Hepatocyte (in vitro differentiated cells): ENCODE measurements around the gene UBR3. TPM values are rescaled to one million over a fixed set of nuclear protein-coding genes. Genes with fewer than 3 reads are reported as not detected.
"Not testable (repeated sequence)": the region's sequence is repeated elsewhere in the genome, so short reads cannot be mapped to it uniquely, and the experiment has no call there.

Source experiments
- DNase-seq: peaks from one replicate; pipeline ENCODE4 v3.0.0-alpha.2; 2016; ENCODE audit warnings: low spot score
- H2AFZ ChIP-seq: fragments of 200-600 bp; sonication (generic); 2 replicates; pipeline ENCODE4 v1.6.0; 2016; ENCODE audit warnings: antibody characterized with exemption, mild to moderate bottlenecking
- H3K27ac ChIP-seq: fragments of 200-600 bp; sonication (generic); 2 replicates; pipeline ENCODE4 v1.5.1; 2016; ENCODE audit warnings: mild to moderate bottlenecking
- H3K27me3 ChIP-seq: fragments of 200-600 bp; sonication (generic); 2 replicates; pipeline ENCODE4 v1.6.1; 2016
- H3K36me3 ChIP-seq: fragments of 200-600 bp; sonication (generic); replicated peaks from 2 replicates; pipeline ENCODE4 v1.5.1; 2016; ENCODE audit warnings: low read depth; ENCODE audit not compliant: insufficient read depth
- H3K4me1 ChIP-seq: fragments of 200-600 bp; sonication (generic); 2 replicates; pipeline ENCODE4 v1.5.1; 2016; ENCODE audit warnings: mild to moderate bottlenecking, moderate library complexity; ENCODE audit not compliant: insufficient read depth
- H3K4me2 ChIP-seq: fragments of 200-600 bp; sonication (generic); 2 replicates; pipeline ENCODE4 v1.6.0; 2016
- H3K4me3 ChIP-seq: fragments of 200-600 bp; sonication (generic); 2 replicates; pipeline ENCODE4 v1.5.1; 2016; ENCODE audit warnings: mild to moderate bottlenecking
- H3K79me2 ChIP-seq: fragments of 200-600 bp; sonication (generic); 2 replicates; pipeline ENCODE4 v1.6.0; 2017; ENCODE audit warnings: mild to moderate bottlenecking
- H3K9me2 ChIP-seq: fragments of 200-600 bp; sonication (generic); replicated peaks from 2 replicates; pipeline ENCODE4 v1.6.0; 2017; ENCODE audit warnings: mild to moderate bottlenecking; ENCODE audit not compliant: insufficient read depth
- H3K9me3 ChIP-seq: fragments of 200-600 bp; sonication (generic); 2 replicates; pipeline ENCODE4 v1.5.1; 2016; ENCODE audit warnings: low read depth, mild to moderate bottlenecking
- H4K20me1 ChIP-seq: fragments of 200-600 bp; sonication (generic); 2 replicates; pipeline ENCODE4 v1.6.0; 2016; ENCODE audit warnings: mild to moderate bottlenecking; ENCODE audit not compliant: insufficient read depth, poor library complexity, severe bottlenecking
- EZH2 ChIP-seq: fragments of 200-600 bp; sonication (generic); IDR thresholded peaks from 2 replicates; pipeline ENCODE4 v1.6.1; 2016; ENCODE audit warnings: antibody characterized with exemption, mild to moderate bottlenecking, borderline replicate concordance
- EZH2phosphoT487 ChIP-seq: fragments of 200-600 bp; sonication (generic); IDR thresholded peaks from one replicate; pipeline ENCODE4 v1.6.1; 2018; ENCODE audit warnings: antibody characterized with exemption, mild to moderate bottlenecking, low read depth, moderate library complexity; ENCODE audit not compliant: unreplicated experiment, severe bottlenecking
- WGBS: methylation state at CpG from one replicate; pipeline ENCODE4 v1.1.6; 2016; ENCODE audit warnings: low lambda C conversion rate; ENCODE audit errors: missing lambda C conversion rate; 5-methylcytosine and 5-hydroxymethylcytosine counted together
- polyA plus RNA-seq: library from polyadenylated mRNA; unstranded; fragments of >200 nt; fragmentation: Nextera tagmentation; extraction: Ambion mirVana; gene quantifications from 2 replicates; pipeline ENCODE4 v1.2.1, GENCODE V29; 2016
- total RNA-seq: library from RNA; depleted of rRNA; stranded (reverse); fragments of >200 nt; gene quantifications from 2 replicates; pipeline ENCODE4 v1.2.3, GENCODE V29; 2014
- TF ChIP-seq, protein P1 (sequence below): fragments of 200-600 bp; sonication (generic); IDR thresholded peaks from 2 replicates; pipeline ENCODE4 v1.5.1; 2016; ENCODE audit warnings: antibody characterized with exemption, mild to moderate bottlenecking; ENCODE audit not compliant: poor library complexity

UBR3 gene
- total and polyA plus RNA-seq, 2 experiments from 2014 or later: 10.1 to 40.4 TPM

DNA sequence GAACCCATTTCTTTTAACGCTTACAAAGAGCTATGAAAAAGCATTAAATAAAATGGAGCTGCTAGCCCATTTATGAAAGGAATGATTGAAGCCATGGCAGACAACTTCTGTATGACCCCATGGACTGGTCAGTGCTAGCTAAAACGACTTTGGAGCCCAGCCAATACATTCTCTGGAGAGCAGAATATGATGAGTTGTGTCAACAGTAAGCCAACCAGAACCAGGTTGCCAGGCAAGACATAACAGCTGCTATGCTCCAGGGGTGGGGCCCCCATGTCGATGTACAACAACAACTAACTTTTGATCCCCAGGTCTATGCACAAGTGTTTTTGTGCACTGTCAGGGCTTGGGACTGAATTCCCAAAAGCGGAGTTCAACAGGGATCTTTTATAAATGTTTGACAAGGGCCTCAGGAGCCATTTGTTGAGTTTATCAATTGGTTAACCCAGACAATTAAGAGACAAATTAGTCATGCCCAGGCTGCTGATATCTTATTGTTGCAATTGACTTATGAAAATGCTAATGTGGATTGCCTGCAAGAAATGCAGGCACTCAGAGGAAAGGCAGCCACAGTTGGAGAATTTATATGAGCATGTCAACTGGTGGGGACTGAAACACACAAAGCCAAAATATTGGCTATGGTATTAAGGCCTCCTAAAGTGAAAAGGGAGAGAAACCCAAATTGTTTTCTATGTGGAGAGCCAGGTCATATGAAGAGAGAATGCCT, 286.1 kb downstream of the UBR3 start:
- DNase-seq: no peak
- Histone ChIP-seq H3K27ac (no peak overlapping the region), H2AFZ (no peak overlapping the region), H3K9me2 (no peaks in the 10 kb centered on the region), H3K36me3 (no peaks in the 10 kb centered on the region), H4K20me1 (no peaks in the 10 kb centered on the region), H3K4me2 (no peak overlapping the region), H3K9me3 (peaks cover 7% of the 10 kb centered on the region), H3K27me3 (no peaks in the 10 kb centered on the region), H3K79me2 (no peaks in the 10 kb centered on the region), H3K4me1 (no peaks in the 10 kb centered on the region), H3K4me3 (no peak overlapping the region)
- 77% methylated on average over 4 of the region's 4 CpGs for WGBS
- TF ChIP-seq EZH2phosphoT487: no peak

DNA sequence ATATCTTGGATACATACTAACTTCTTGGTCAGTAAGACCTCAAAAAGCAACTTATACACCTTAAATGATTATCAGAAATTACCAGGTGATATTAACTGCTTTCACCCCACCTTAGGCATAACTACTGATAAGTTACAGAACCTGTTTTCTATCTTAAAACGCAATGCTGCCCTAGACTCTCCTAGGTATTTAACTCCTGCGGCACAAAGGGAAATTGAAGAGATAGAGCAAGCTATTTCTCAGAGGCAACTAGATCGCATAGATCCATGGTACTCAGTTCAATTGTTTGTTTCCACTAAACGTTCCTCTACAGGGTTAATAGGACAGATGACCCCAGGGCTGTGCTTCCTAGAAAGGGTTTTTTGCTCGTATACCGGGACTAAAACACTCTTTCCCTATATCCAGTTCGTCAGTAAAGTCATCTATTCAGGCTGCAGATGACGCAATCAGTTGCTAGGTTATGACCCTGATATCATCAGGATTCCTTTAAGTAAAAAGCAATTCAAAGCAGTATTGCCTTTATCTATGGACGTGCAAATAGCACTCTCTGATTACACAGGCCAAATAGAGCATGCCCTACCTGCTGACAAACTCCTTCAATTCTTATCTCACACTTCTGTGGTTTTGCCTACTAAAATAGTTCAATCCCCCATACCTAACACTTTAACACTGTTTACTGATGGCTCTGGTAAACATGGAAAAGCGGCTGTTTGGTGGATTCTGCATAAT, 288.4 kb downstream of the UBR3 start:
- Histone ChIP-seq H3K27me3 (no peaks in the 10 kb centered on the region), H3K9me3 (peaks cover 7% of the 10 kb centered on the region), H3K79me2 (no peaks in the 10 kb centered on the region), H3K27ac (no peak overlapping the region), H3K4me2 (peak overlapping the region; percentile 1), H3K36me3 (no peaks in the 10 kb centered on the region), H3K4me1 (no peaks in the 10 kb centered on the region), H3K9me2 (no peaks in the 10 kb centered on the region), H3K4me3 (no peak overlapping the region), H2AFZ (no peak overlapping the region), H4K20me1 (no peaks in the 10 kb centered on the region)
- peak; percentile 44 for DNase-seq
- 46% methylated on average over 10 of the region's 10 CpGs for WGBS
- TF ChIP-seq EZH2 (no peak), EZH2phosphoT487 (no peak)
- TF ChIP-seq, protein P1, sequence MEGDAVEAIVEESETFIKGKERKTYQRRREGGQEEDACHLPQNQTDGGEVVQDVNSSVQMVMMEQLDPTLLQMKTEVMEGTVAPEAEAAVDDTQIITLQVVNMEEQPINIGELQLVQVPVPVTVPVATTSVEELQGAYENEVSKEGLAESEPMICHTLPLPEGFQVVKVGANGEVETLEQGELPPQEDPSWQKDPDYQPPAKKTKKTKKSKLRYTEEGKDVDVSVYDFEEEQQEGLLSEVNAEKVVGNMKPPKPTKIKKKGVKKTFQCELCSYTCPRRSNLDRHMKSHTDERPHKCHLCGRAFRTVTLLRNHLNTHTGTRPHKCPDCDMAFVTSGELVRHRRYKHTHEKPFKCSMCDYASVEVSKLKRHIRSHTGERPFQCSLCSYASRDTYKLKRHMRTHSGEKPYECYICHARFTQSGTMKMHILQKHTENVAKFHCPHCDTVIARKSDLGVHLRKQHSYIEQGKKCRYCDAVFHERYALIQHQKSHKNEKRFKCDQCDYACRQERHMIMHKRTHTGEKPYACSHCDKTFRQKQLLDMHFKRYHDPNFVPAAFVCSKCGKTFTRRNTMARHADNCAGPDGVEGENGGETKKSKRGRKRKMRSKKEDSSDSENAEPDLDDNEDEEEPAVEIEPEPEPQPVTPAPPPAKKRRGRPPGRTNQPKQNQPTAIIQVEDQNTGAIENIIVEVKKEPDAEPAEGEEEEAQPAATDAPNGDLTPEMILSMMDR: no peak

DNA sequence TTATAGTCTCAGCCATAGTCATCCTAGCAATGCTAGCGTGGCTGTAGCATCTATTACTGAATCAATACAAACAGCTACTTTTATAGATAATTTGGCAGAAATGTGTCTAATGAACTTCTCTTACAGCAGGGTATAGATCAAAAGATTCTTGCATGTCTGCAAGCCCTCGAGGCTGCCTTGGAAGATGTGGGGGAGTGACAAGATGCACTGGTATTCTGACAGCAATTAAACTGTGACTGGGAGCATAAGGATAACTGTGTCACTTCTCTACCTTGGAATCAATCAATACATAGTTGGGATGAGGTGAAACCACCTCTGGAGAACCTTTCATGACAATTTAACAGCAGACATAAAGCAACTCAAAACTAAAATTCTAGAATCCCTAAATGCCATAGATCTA, 291.4 kb downstream of the UBR3 start:
- Histone ChIP-seq H2AFZ (no peak overlapping the region), H3K9me2 (no peaks in the 10 kb centered on the region), H3K27me3 (no peaks in the 10 kb centered on the region), H3K4me1 (no peaks in the 10 kb centered on the region), H3K27ac (no peak overlapping the region), H4K20me1 (no peaks in the 10 kb centered on the region), H3K4me2 (no peak overlapping the region), H3K79me2 (no peaks in the 10 kb centered on the region), H3K9me3 (peaks cover 7% of the 10 kb centered on the region), H3K36me3 (no peaks in the 10 kb centered on the region), H3K4me3 (no peak overlapping the region)
- no peak for TF ChIP-seq EZH2
- TF ChIP-seq EZH2phosphoT487: no peak
- TF ChIP-seq, protein P1: no peak
- 88% methylated on average over 2 of the region's 2 CpGs for WGBS
- DNase-seq: no peak

DNA sequence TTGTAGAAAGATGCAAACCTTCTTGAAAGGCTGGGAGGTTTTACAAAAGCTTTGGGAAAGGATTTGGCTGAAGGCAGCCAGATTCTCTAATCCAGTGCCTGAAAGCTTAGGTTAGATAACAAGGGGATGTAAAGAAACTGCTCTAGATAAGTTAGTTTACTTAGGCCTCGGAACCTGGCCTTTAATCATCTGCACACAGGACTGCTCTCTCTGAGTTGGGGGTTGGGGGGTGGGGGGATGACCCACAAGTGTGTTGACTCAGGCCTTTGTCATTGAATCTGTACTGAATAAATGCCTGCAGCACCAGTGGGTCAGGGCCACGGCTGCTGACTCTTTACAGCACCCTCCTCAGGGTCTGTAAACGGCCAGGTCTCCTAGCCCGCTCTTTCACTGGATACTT, 292.1 kb downstream of the UBR3 start:
- not testable (repeated sequence) for H3K9me2 ChIP-seq, H3K27ac ChIP-seq, H4K20me1 ChIP-seq, H2AFZ ChIP-seq, H3K9me3 ChIP-seq, DNase-seq, H3K79me2 ChIP-seq, H3K27me3 ChIP-seq, H3K4me2 ChIP-seq, H3K36me3 ChIP-seq, H3K4me1 ChIP-seq, H3K4me3 ChIP-seq
- WGBS: 53% methylated on average over 4 of the region's 4 CpGs
